SK-N-SH (cell line): ENCODE data around the gene PLCG1. TPM values are rescaled to one million over a fixed set of nuclear protein-coding genes. Genes with fewer than 3 reads are reported as not detected.

Source experiments
- CTCF ChIA-PET: fragments of 300-600, 350-600 bp; formaldehyde crosslinking; extraction: SDS; loops from one replicate; lab custom pipeline; 2021; lab: Yijun Ruan, JAX
- POLR2A ChIA-PET: fragments of 350-600 bp; sonication (Branson Sonifier 250); formaldehyde crosslinking; extraction: SDS; loops from one replicate; lab custom pipeline; 2020; ENCODE audit warnings: antibody characterized with exemption, inconsistent platforms; lab: Yijun Ruan, JAX
- DNase-seq: peaks from one replicate; pipeline ENCODE4 v3.0.0; 2012
- H2AFZ ChIP-seq: fragments of 200-600 bp; sonication (generic); 2 replicates; pipeline ENCODE4 v1.8.1; 2016; ENCODE audit warnings: antibody characterized with exemption, mild to moderate bottlenecking, low read depth
- H3F3A ChIP-seq: fragments of 200-600 bp; sonication (generic); replicated peaks from 2 replicates; pipeline ENCODE3; 2016; ENCODE audit warnings: antibody characterized with exemption, mild to moderate bottlenecking; ENCODE audit not compliant: insufficient read depth
- H3K27ac ChIP-seq, 2 experiments: fragments of 200-500 bp in 1 of 2; fragments of 200-600 bp in 1 of 2; sonication (Bioruptor generic) in 1 of 2; sonication (generic), shearing (Covaris generic) in 1 of 2; 2 replicates each; pipeline versions ENCODE4 v1.5.1 to v1.6.1; 2014 to 2016; ENCODE audit warnings: low read depth in 2 of 2, inconsistent platforms in 1 of 2, low read length in 1 of 2, mild to moderate bottlenecking in 1 of 2, mixed read lengths in 1 of 2
- H3K27me3 ChIP-seq: fragments of 200-600 bp; sonication (generic), shearing (Covaris generic); 2 replicates; pipeline ENCODE4 v1.6.1; 2016; ENCODE audit warnings: mixed run types; ENCODE audit not compliant: insufficient read depth
- H3K36me3 ChIP-seq, 2 experiments: fragments of 200-500 bp in 1 of 2; fragments of 200-600 bp in 1 of 2; sonication (Bioruptor generic) in 1 of 2; sonication (generic) in 1 of 2; replicated peaks in 1 of 2; 2 replicates each; pipeline versions ENCODE3 to v1.5.1; 2014 to 2016; ENCODE audit warnings: low read length in 1 of 2, mild to moderate bottlenecking in 1 of 2; ENCODE audit not compliant: insufficient read depth in 2 of 2, control insufficient read depth in 1 of 2
- H3K4me1 ChIP-seq, 2 experiments: fragments of 200-500 bp in 1 of 2; fragments of 200-600 bp in 1 of 2; sonication (Bioruptor generic) in 1 of 2; sonication (generic), shearing (Covaris generic) in 1 of 2; 2 replicates each; pipeline versions ENCODE4 v1.5.1 to v1.6.1; 2014 to 2016; ENCODE audit warnings: low read depth in 1 of 2, low read length in 1 of 2, mixed run types in 1 of 2; ENCODE audit not compliant: insufficient read depth in 2 of 2, control insufficient read depth in 1 of 2
- H3K4me2 ChIP-seq: fragments of 200-600 bp; sonication (generic), shearing (Covaris generic); 2 replicates; pipeline ENCODE4 v1.6.1; 2017; ENCODE audit warnings: mixed run types
- H3K4me3 ChIP-seq, 2 experiments: fragments of 200-500 bp in 1 of 2; fragments of 200-600 bp in 1 of 2; sonication (Bioruptor generic) in 1 of 2; sonication (generic), shearing (Covaris generic) in 1 of 2; 2 replicates each; pipeline versions ENCODE4 v1.5.1 to v1.8.1; 2014 to 2016; ENCODE audit warnings: low read depth in 2 of 2, inconsistent platforms in 1 of 2, low read length in 1 of 2, mild to moderate bottlenecking in 1 of 2, mixed read lengths in 1 of 2, moderate library complexity in 1 of 2
- H3K79me2 ChIP-seq: fragments of 200-600 bp; sonication (generic); 2 replicates; pipeline ENCODE4 v1.8.1; 2017; ENCODE audit warnings: mild to moderate bottlenecking; ENCODE audit not compliant: insufficient read depth
- H3K9ac ChIP-seq: fragments of 200-600 bp; sonication (generic); 2 replicates; pipeline ENCODE4 v1.6.1; 2017; ENCODE audit warnings: mixed run types
- H3K9me2 ChIP-seq: fragments of 200-600 bp; sonication (generic); 2 replicates; pipeline ENCODE4 v1.6.1; 2017; ENCODE audit warnings: mixed run types
- H3K9me3 ChIP-seq: fragments of 200-600 bp; sonication (generic); 2 replicates; pipeline ENCODE4 v1.6.1; 2017; ENCODE audit warnings: mixed run types, mild to moderate bottlenecking, moderate library complexity
- H4K20me1 ChIP-seq: fragments of 200-600 bp; sonication (generic); 2 replicates; pipeline ENCODE4 v1.6.1; 2017; ENCODE audit warnings: mild to moderate bottlenecking, mixed run types; ENCODE audit not compliant: insufficient read depth
- CHD2 ChIP-seq: fragments of 150-350 bp; IDR thresholded peaks from 2 replicates; pipeline ENCODE4 v1.6.1; 2018; ENCODE audit warnings: low read length; ENCODE audit not compliant: partially characterized antibody
- EP300 ChIP-seq, 2 experiments: IDR thresholded peaks; 2 replicates each; pipeline versions ENCODE4 v1.4.0 to v1.6.1; 2012; ENCODE audit warnings: borderline replicate concordance in 1 of 2, low read depth in 1 of 2, low read length in 1 of 2
- FOSL2 ChIP-seq: IDR thresholded peaks from 2 replicates; pipeline ENCODE4 v1.4.0; 2012; ENCODE audit warnings: low read depth, mild to moderate bottlenecking, moderate library complexity, borderline replicate concordance
- FOXM1 ChIP-seq: IDR thresholded peaks from 2 replicates; pipeline ENCODE4 v1.4.0; 2012; ENCODE audit warnings: low read depth, mild to moderate bottlenecking
- GABPA ChIP-seq: IDR thresholded peaks from 2 replicates; pipeline ENCODE4 v1.4.0; 2012; ENCODE audit warnings: low read depth, mild to moderate bottlenecking
- IRF3 ChIP-seq: fragments of 150-350 bp; IDR thresholded peaks from 2 replicates; pipeline ENCODE4 v1.6.1; 2016; ENCODE audit warnings: mild to moderate bottlenecking, low read depth, low read length
- JUND ChIP-seq: IDR thresholded peaks from 2 replicates; pipeline ENCODE4 v1.4.0; 2012
- MAX ChIP-seq: IDR thresholded peaks from 2 replicates; pipeline ENCODE4 v1.4.0; 2012; ENCODE audit warnings: low read depth
- MEF2A ChIP-seq: IDR thresholded peaks from 2 replicates; pipeline ENCODE4 v1.4.0; 2012; ENCODE audit warnings: low read depth, borderline replicate concordance
- NFIC ChIP-seq: IDR thresholded peaks from 2 replicates; pipeline ENCODE4 v1.4.0; 2012; ENCODE audit warnings: borderline replicate concordance
- RCOR1 ChIP-seq: fragments of 150-350 bp; IDR thresholded peaks from 2 replicates; pipeline ENCODE4 v1.6.1; 2017; ENCODE audit warnings: antibody characterized with exemption, low read length
- REST ChIP-seq: IDR thresholded peaks from 2 replicates; pipeline ENCODE4 v1.6.1; 2012; ENCODE audit warnings: mild to moderate bottlenecking, low read depth, low read length, moderate library complexity
- RFX5 ChIP-seq: IDR thresholded peaks from 2 replicates; pipeline ENCODE4 v1.6.1; 2012; ENCODE audit warnings: mild to moderate bottlenecking, improper control_type of control experiment, low read length
- SIN3A ChIP-seq: IDR thresholded peaks from 2 replicates; pipeline ENCODE4 v1.6.1; 2012; ENCODE audit warnings: low read depth, mild to moderate bottlenecking, low read length, moderate library complexity, borderline replicate concordance
- TAF1 ChIP-seq: IDR thresholded peaks from 2 replicates; pipeline ENCODE4 v1.6.1; 2012; ENCODE audit warnings: low read depth, mild to moderate bottlenecking, low read length, moderate library complexity, borderline replicate concordance
- TCF12 ChIP-seq: IDR thresholded peaks from 2 replicates; pipeline ENCODE4 v1.4.0; 2012
- USF2 ChIP-seq: fragments of 150-350 bp; IDR thresholded peaks from 2 replicates; pipeline ENCODE4 v1.6.1; 2017; ENCODE audit warnings: antibody characterized with exemption, low read length, low read depth, borderline replicate concordance
- YY1 ChIP-seq: IDR thresholded peaks from 2 replicates; pipeline ENCODE4 v1.4.0; 2012; ENCODE audit warnings: low read depth, mild to moderate bottlenecking
- WGBS: methylation state at CpG from one replicate; pipeline ENCODE4 v1.1.6; 2017; ENCODE audit warnings: low lambda C conversion rate; 5-methylcytosine and 5-hydroxymethylcytosine counted together
- polyA plus RNA-seq, 3 experiments: library from polyadenylated mRNA; depleted of rRNA; stranded (reverse); fragments of >200 nt; gene quantifications; 2 replicates each; pipeline ENCODE4 v1.2.3, GENCODE V29; 2012

The PLCG1 gene
- polyA plus RNA-seq, 1 of the 3 experiments (the other 2 are of a cell fraction), result 81.4 TPM

GRCh38 chr20:41174373-41174772 is 37.0 kb downstream of the PLCG1 start:
- Histone ChIP-seq H3K9ac (no peak overlapping the region), H3K4me3 (no peak overlapping the region), H3K36me3 (peaks cover 35 to 76% of the 10 kb centered on the region in 2 experiments), H3K9me3 (no peaks in the 10 kb centered on the region), H3K27ac (no peak overlapping the region), H3K27me3 (no peaks in the 10 kb centered on the region), H4K20me1 (peaks cover 5% of the 10 kb centered on the region; the same call in 1 of the 2 replicates), H3K4me2 (no peak overlapping the region), H2AFZ (no peak overlapping the region), H3F3A (peaks cover 11% of the 10 kb centered on the region), H3K9me2 (no peaks in the 10 kb centered on the region), H3K79me2 (0 out of 2 replicates have a peak, but pooled peaks cover 6% of the 10 kb centered on the region), H3K4me1 (peaks cover 8 to 21% of the 10 kb centered on the region in 2 experiments)
- no peak for TF ChIP-seq MAX
- no peak for TF ChIP-seq CHD2
- no peak for TF ChIP-seq USF2
- no peak for TF ChIP-seq FOXM1
- no peak for TF ChIP-seq MEF2A
- TF ChIP-seq RCOR1, result no peak
- TF ChIP-seq FOSL2, result no peak
- TF ChIP-seq SIN3A, result no peak
- TF ChIP-seq NFIC, result no peak
- TF ChIP-seq EP300 (IDR thresholded peaks at IDR 0.05; ENCODE audit: borderline replicate concordance in 1 of 2, low read depth in 1 of 2, low read length in 1 of 2), result no peak
- TF ChIP-seq YY1, result no peak
- no peak for TF ChIP-seq RFX5
- TF ChIP-seq IRF3, result no peak
- TF ChIP-seq TCF12, result no peak
- no peak for TF ChIP-seq TAF1
- no peak for TF ChIP-seq REST
- TF ChIP-seq GABPA, result no peak
- no peak for TF ChIP-seq JUND
- WGBS, result 98% methylated on average over 7 of the region's 10 CpGs
- ChIA-PET POLR2A (no interaction called here), CTCF (interaction anchor here (0.9 to 2.0 kb wide), 4 partner anchors 9 to 237 kb away, joined by 3 to 11 read pairs (median 6); no protein-coding TSS in a partner anchor)
- DNase-seq, result no peak
